K562 (cell line): ENCODE results near the gene TMEM126B. TPM values are rescaled to one million over a fixed set of nuclear protein-coding genes. Genes with fewer than 3 reads are reported as not detected.
A peak's percentile ranks its signal among the peaks of the same experiment; 100 is the strongest.
"Not testable (repeated sequence)": the region's sequence is repeated elsewhere in the genome, so short reads cannot be mapped to it uniquely, and the experiment has no call there.

Experiments
- ATAC-seq: fragments of 200-7000 bp; cut with Tn5 transposase; 3 replicates; pipeline ENCODE4 v1.9.1; 2020; ENCODE audit warnings: moderate library complexity
- BruUV-seq: library from RNA; stranded (reverse); fragments of 400-500 nt; replicated peaks from 2 replicates; lab custom pipeline; 2021; lab: Mats Ljungman, UMichigan
- CTCF ChIA-PET: fragments of 300-600 bp; formaldehyde crosslinking; extraction: SDS; loops from one replicate; lab custom pipeline; 2021; ENCODE audit warnings: low intra/inter-chr PET ratio; lab: Yijun Ruan, JAX
- POLR2A ChIA-PET: fragments of 300-600, 350-650 bp; sonication (Branson Sonifier 250); formaldehyde crosslinking; extraction: SDS; loops from one replicate; lab custom pipeline; 2021; ENCODE audit warnings: antibody characterized with exemption, inconsistent platforms; lab: Yijun Ruan, JAX
- DNase-seq, 4 experiments: peaks; one replicate each; pipeline versions ENCODE4 v3.0.0 to v3.0.0-alpha.2; 2011 to 2018; ENCODE audit warnings: low spot score in 3 of 4, mixed read lengths in 3 of 4; ENCODE audit errors: extremely low read depth in 1 of 4
- FAIRE-seq: peaks from 2 replicates; lab custom pipeline; 2011; peaks lifted over from hg19 to GRCh38; lab: Jason Lieb, UNC
- H2AFZ ChIP-seq: 2 replicates; pipeline ENCODE4 v1.6.0; 2011; ENCODE audit warnings: low read depth, low read length, control low read depth, inconsistent platforms
- H3K27ac ChIP-seq: fragments of 200-600 bp; 3 replicates; pipeline ENCODE4 v1.8.0; 2011; ENCODE audit warnings: low read depth, mild to moderate bottlenecking, control low read depth, inconsistent platforms, low read length, moderate library complexity, mixed read lengths; ENCODE audit errors: extremely low read depth
- H3K27me3 ChIP-seq, 2 experiments: fragments of 300-600 bp in 1 of 2; 2 replicates in 1 of 2; 3 replicates in 1 of 2; pipeline versions ENCODE4 v1.6.0 to v1.8.0; 2011; ENCODE audit warnings: inconsistent platforms in 2 of 2, low read length in 2 of 2, mild to moderate bottlenecking in 1 of 2, mixed read lengths in 1 of 2, moderate library complexity in 1 of 2; ENCODE audit not compliant: control insufficient read depth in 2 of 2, insufficient read depth in 2 of 2
- H3K36me3 ChIP-seq: fragments of 300-600 bp; 3 replicates; pipeline ENCODE4 v1.8.0; 2011; ENCODE audit warnings: mild to moderate bottlenecking, low read length, inconsistent platforms; ENCODE audit not compliant: control insufficient read depth, insufficient read depth
- H3K4me1 ChIP-seq, 2 experiments: fragments of 200-600 bp in 1 of 2; replicated peaks in 1 of 2; 2 replicates in 1 of 2; 3 replicates in 1 of 2; pipeline versions ENCODE4 v1.5.1 to v1.8.0; 2011; ENCODE audit warnings: inconsistent platforms in 2 of 2, low read length in 2 of 2, mild to moderate bottlenecking in 1 of 2, mixed read lengths in 1 of 2, moderate library complexity in 1 of 2; ENCODE audit not compliant: control insufficient read depth in 2 of 2, insufficient read depth in 2 of 2
- H3K4me2 ChIP-seq: 2 replicates; pipeline ENCODE4 v1.6.1; 2011; ENCODE audit warnings: low read length, control low read depth, inconsistent platforms, mixed read lengths; ENCODE audit not compliant: insufficient read depth
- H3K4me3 ChIP-seq: fragments of 200-600 bp; sonication (generic), shearing (Covaris generic); 2 replicates; pipeline ENCODE4 v1.5.1; 2016; ENCODE audit warnings: control low read depth, inconsistent platforms
- H3K79me2 ChIP-seq: fragments of 200-600 bp; 3 replicates; pipeline ENCODE4 v1.8.0; 2011; ENCODE audit warnings: low read length, inconsistent platforms; ENCODE audit not compliant: control insufficient read depth, insufficient read depth
- H3K9ac ChIP-seq, 2 experiments: 2 replicates each; pipeline versions ENCODE4 v1.6.0 to v1.6.1; 2011; ENCODE audit warnings: low read depth in 2 of 2, low read length in 2 of 2, control low read depth in 1 of 2, inconsistent platforms in 1 of 2, mild to moderate bottlenecking in 1 of 2, mixed read lengths in 1 of 2; ENCODE audit not compliant: insufficient read depth in 1 of 2
- H3K9me1 ChIP-seq: one replicate; pipeline ENCODE4 v1.6.0; 2011; ENCODE audit warnings: inconsistent platforms, mild to moderate bottlenecking, low read length, moderate library complexity; ENCODE audit not compliant: control insufficient read depth, insufficient read depth
- H3K9me3 ChIP-seq: replicated peaks from 2 replicates; pipeline ENCODE4 v1.5.1; 2011; ENCODE audit warnings: low read depth, low read length, inconsistent platforms; ENCODE audit not compliant: control insufficient read depth, insufficient read depth
- H4K20me1 ChIP-seq: replicated peaks from 2 replicates; pipeline ENCODE4 v1.6.1; 2011; ENCODE audit warnings: low read length, inconsistent platforms, mixed read lengths; ENCODE audit not compliant: control insufficient read depth, insufficient read depth
- NFYB ChIP-seq: IDR thresholded peaks from 2 replicates; pipeline ENCODE4 v1.6.1; 2011; ENCODE audit warnings: mild to moderate bottlenecking, moderate library complexity; ENCODE audit not compliant: insufficient read length; ENCODE audit errors: extremely low read depth
- ZNF316 ChIP-seq: fragments of 450-650 bp; IDR thresholded peaks from 2 replicates; pipeline ENCODE4 v1.6.1; 2016
- WGBS: fragments of 100-300 bp; shearing (Covaris generic); methylation state at CpG from one replicate; pipeline ENCODE4 v1.1.6; 2016; ENCODE audit warnings: low coverage, mixed read lengths; ENCODE audit not compliant: insufficient coverage; ENCODE audit errors: missing lambda C conversion rate; 5-methylcytosine and 5-hydroxymethylcytosine counted together
- in situ Hi-C: fragments of 300-500 bp; cut with MboI; formaldehyde crosslinking; loops from 4 replicates; pipeline ENCODE4 v1.15.0; 2018; ENCODE audit warnings: inconsistent platforms, mixed read lengths
- intact Hi-C: fragments of 100-400 bp; cut with micrococcal nuclease; formaldehyde crosslinking; loops from 2 replicates; pipeline ENCODE4 v1.14.2; 2022
- polyA plus RNA-seq, 8 experiments: library from polyadenylated mRNA; depleted of rRNA in 4 of 8; stranded (reverse) in 5 of 8; unstranded in 3 of 8; fragments of >200 nt; fragmentation: Nextera tagmentation in 2 of 8; fragmentation: Illumina TruSeq in 1 of 8; extraction: Ambion mirVana in 2 of 8; extraction: Trizol in 1 of 8; gene quantifications; 2 replicates each; pipeline versions ENCODE4 v1.2.1 to v1.2.3, GENCODE V29; 2011 to 2014; ENCODE audit warnings: inconsistent platforms in 1 of 8, missing spikeins in 1 of 8
- total RNA-seq, 7 experiments: library from RNA; depleted of rRNA in 6 of 7; stranded (reverse); fragments of >200 nt in 6 of 7; fragmentation: Illumina TruSeq in 2 of 7; extraction: Trizol in 2 of 7; gene quantifications; 2 replicates each; pipeline versions ENCODE4 v1.2.1 to v1.2.3, GENCODE V29; 2011 to 2021; ENCODE audit warnings: low replicate concordance in 1 of 7

The TMEM126B gene
- total and polyA plus RNA-seq, 9 of the 15 experiments (the other 6 are each of a cell fraction or from before 2014, with no cell fraction given): 85.5 to 226 (median 164) TPM

GRCh38 chr11:85606237-85606636 is 22.2 kb upstream of the TMEM126B start:
- POLR2A ChIA-PET, H3K4me2 ChIP-seq, FAIRE-seq, H3K27ac ChIP-seq, H3K79me2 ChIP-seq, intact Hi-C loops, H3K4me3 ChIP-seq, CTCF ChIA-PET, H3K9me3 ChIP-seq, ATAC-seq, H3K36me3 ChIP-seq, H2AFZ ChIP-seq, H3K9me1 ChIP-seq, H3K4me1 ChIP-seq, H4K20me1 ChIP-seq, DNase-seq, BruUV-seq, H3K27me3 ChIP-seq, H3K9ac ChIP-seq: not testable (repeated sequence)
- in situ Hi-C loops: loop anchor here (10.0 kb wide), 1 partner anchor 689 kb away; no protein-coding TSS in a partner anchor
- 16% methylated on average over 3 of the region's 3 CpGs for WGBS
- TF ChIP-seq NFYB (peak; percentile 38), ZNF316 (peak; percentile 32; the same call in 1 of the 2 replicates)

- H3K4me3 ChIP-seq, H3K36me3 ChIP-seq, FAIRE-seq, CTCF ChIA-PET, DNase-seq, H3K79me2 ChIP-seq, H3K27ac ChIP-seq, H3K4me2 ChIP-seq, H3K4me1 ChIP-seq, intact Hi-C loops, H3K27me3 ChIP-seq, H3K9me3 ChIP-seq, ATAC-seq, H2AFZ ChIP-seq, POLR2A ChIA-PET, H4K20me1 ChIP-seq, BruUV-seq, H3K9me1 ChIP-seq, H3K9ac ChIP-seq: not testable (repeated sequence)
- in situ Hi-C loops: loop anchor here (10.0 kb wide), 1 partner anchor 686 kb away; no protein-coding TSS in a partner anchor
These were observed 19.8 kb upstream of the TMEM126B start for GRCh38 chr11:85608621-85609020.

- BruUV-seq, H3K79me2 ChIP-seq, POLR2A ChIA-PET, DNase-seq, H3K4me2 ChIP-seq, FAIRE-seq, H3K36me3 ChIP-seq, H3K9me3 ChIP-seq, H3K9ac ChIP-seq, H2AFZ ChIP-seq, H3K9me1 ChIP-seq, H3K27me3 ChIP-seq, intact Hi-C loops, CTCF ChIA-PET, H3K27ac ChIP-seq, H3K4me3 ChIP-seq, H3K4me1 ChIP-seq, H4K20me1 ChIP-seq, ATAC-seq: not testable (repeated sequence)
- in situ Hi-C loops: loop anchor here (10.0 kb wide), 1 partner anchor 686 kb away; no protein-coding TSS in a partner anchor
- WGBS: 6% methylated on average over 2 of the region's 2 CpGs
These were observed 19.1 kb upstream of the TMEM126B start for GRCh38 chr11:85609286-85609685.

DNA sequence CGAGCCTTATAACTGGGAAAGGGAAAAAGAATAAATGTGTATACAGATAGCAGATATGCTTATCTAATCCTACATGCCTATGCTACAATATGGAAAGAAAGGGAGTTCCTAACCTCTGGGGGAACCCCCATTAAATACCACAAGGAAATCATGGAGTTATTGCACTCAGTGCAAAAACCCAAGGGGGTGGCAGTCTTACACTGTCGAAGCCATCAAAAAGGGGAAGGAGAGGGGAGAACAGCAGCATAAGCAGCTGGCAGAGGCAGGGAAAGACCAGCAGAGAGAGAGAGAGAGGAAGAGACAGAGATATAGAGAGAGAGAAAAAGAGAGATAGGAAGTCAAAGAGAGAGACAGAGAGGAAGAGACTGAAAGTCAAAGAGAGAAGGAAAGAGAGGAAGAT is 16.8 kb upstream of the TMEM126B start:
- POLR2A ChIA-PET: interaction anchor here (0.7 kb wide), 1 partner anchor 133 kb away, joined by 3 read pairs; no protein-coding TSS in a partner anchor
- FAIRE-seq, H2AFZ ChIP-seq: not testable (repeated sequence)

More for the DNA sequence above, 16.8 kb upstream of the TMEM126B start:
- in situ Hi-C loops, H3K27ac ChIP-seq, H4K20me1 ChIP-seq, intact Hi-C loops, H3K4me2 ChIP-seq, H3K9ac ChIP-seq, H3K36me3 ChIP-seq, DNase-seq, H3K27me3 ChIP-seq, BruUV-seq, ATAC-seq, H3K4me3 ChIP-seq, H3K9me1 ChIP-seq, H3K79me2 ChIP-seq, H3K4me1 ChIP-seq, H3K9me3 ChIP-seq, CTCF ChIA-PET: not testable (repeated sequence)
- 0% methylated on average over 2 of the region's 2 CpGs for WGBS
